Mesothelial cell of epicardium (in vitro differentiated cells): ENCODE measurements around the gene RANBP1. TPM values are rescaled to one million over a fixed set of nuclear protein-coding genes. Genes with fewer than 3 reads are reported as not detected.

Source experiments
- DNase-seq, 2 experiments: peaks; one replicate each; pipeline ENCODE4 v3.0.0; 2021; ENCODE audit warnings: low spot score in 2 of 2; ENCODE audit not compliant: unreplicated experiment in 2 of 2
- H3K27ac Mint-ChIP-seq: 2 replicates; pipeline ENCODE4 v1.8.0; 2021; ENCODE audit warnings: mixed read lengths
- H3K27me3 Mint-ChIP-seq: 2 replicates; pipeline ENCODE4 v1.8.0; 2021; ENCODE audit warnings: low read depth, mixed read lengths
- H3K36me3 Mint-ChIP-seq: 2 replicates; pipeline ENCODE4 v1.8.0; 2021; ENCODE audit warnings: mixed read lengths
- H3K4me1 Mint-ChIP-seq: 2 replicates; pipeline ENCODE4 v1.8.0; 2021; ENCODE audit warnings: mixed read lengths
- H3K4me3 Mint-ChIP-seq: 2 replicates; pipeline ENCODE4 v1.8.0; 2021; ENCODE audit warnings: mild to moderate bottlenecking, moderate library complexity, mixed read lengths
- H3K9me3 Mint-ChIP-seq: 2 replicates; pipeline ENCODE4 v1.8.0; 2021; ENCODE audit warnings: mixed read lengths
- total RNA-seq: library from RNA; stranded (reverse); gene quantifications from 3 replicates; pipeline ENCODE4 v1.2.1, GENCODE V29; 2021
- TF ChIP-seq, protein P1 (sequence below): fragments of 200-600 bp; sonication (generic); IDR thresholded peaks from one replicate; pipeline ENCODE4 v1.5.0; 2021; ENCODE audit warnings: antibody characterized with exemption; ENCODE audit not compliant: unreplicated experiment

The RANBP1 gene
- total RNA-seq, 1 donor from 2014 or later: 154 TPM

DNA sequence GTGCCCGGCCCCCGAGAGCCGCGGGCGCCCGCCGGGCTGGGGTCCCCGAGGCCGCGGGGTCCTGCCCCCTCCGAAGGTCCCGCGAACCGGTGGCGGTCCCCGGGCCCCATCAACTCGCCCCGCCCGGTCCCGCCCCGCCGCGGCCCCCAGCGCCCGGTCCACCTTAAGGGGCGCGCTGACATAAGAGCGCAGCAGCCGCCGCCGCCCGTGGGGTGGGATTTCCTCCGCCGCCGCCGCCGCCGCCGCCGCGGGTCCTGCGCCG, 15.6 kb downstream of the RANBP1 start, which contains the start of gene ZDHHC8:
Gene ZDHHC8, plus strand, starts transcription at position 208 of the 262 bp plus-strand sequence. CDS start 144 bp downstream, outside the sequence.
- TF ChIP-seq, protein P1, sequence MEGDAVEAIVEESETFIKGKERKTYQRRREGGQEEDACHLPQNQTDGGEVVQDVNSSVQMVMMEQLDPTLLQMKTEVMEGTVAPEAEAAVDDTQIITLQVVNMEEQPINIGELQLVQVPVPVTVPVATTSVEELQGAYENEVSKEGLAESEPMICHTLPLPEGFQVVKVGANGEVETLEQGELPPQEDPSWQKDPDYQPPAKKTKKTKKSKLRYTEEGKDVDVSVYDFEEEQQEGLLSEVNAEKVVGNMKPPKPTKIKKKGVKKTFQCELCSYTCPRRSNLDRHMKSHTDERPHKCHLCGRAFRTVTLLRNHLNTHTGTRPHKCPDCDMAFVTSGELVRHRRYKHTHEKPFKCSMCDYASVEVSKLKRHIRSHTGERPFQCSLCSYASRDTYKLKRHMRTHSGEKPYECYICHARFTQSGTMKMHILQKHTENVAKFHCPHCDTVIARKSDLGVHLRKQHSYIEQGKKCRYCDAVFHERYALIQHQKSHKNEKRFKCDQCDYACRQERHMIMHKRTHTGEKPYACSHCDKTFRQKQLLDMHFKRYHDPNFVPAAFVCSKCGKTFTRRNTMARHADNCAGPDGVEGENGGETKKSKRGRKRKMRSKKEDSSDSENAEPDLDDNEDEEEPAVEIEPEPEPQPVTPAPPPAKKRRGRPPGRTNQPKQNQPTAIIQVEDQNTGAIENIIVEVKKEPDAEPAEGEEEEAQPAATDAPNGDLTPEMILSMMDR: no peak
- Mint-ChIP-seq H3K27me3 (no peaks in the 10 kb centered on the region), H3K4me3 (peak within 1 kb of the TSS; percentile 67), H3K36me3 (peaks cover 3% of the 10 kb centered on the region), H3K27ac (no peak within 1 kb of the TSS), H3K9me3 (no peaks in the 10 kb centered on the region), H3K4me1 (peaks cover 13% of the 10 kb centered on the region)
- DNase-seq: no peak

DNA sequence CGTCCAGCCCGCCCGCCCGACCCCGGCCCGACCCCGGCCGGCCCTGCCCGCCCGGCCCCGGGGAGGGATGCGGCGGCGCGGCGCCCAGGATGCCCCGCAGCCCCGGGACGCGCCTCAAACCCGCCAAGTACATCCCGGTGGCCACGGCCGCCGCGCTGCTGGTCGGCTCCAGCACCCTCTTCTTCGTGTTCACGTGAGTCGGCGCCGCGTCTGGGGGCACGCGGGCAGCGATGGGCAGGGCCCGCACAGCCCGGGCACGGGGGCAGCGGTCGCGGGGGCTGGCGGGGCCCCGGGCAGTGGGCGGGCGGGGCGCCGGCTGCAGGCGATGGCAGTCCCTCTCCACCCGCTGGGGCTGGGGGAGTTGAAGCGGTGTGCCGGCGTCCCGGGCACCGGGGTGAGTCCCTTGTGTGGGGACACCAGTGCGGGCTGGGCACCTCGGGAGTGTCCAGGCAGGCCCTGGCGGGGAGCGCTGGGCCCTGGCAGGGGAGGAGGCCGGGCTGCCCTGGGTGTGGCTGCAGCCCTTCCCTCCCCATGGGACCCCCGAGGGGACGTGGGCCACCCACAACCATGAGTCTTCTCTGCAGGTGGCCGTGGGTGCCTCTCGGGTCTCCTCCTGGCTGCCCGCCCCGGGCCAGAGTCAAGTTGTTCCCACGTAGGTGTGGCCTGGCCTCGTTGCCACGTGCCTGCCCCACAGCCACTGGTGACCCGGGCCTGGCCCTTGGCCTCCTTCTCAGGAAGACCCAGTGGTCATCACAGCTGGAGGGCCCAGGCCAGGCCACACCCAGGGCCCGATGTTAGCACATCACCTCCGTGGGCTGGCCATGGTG, 16.2 kb downstream of the RANBP1 start:
- H3K36me3 Mint-ChIP-seq: peaks cover 3% of the 10 kb centered on the region
- peaks cover 13% of the 10 kb centered on the region for H3K4me1 Mint-ChIP-seq
- peak overlapping the region; percentile 67 for H3K4me3 Mint-ChIP-seq
- no peak for DNase-seq
- TF ChIP-seq, protein P1: no peak
- no peaks in the 10 kb centered on the region for H3K27me3 Mint-ChIP-seq
- no peaks in the 10 kb centered on the region for H3K9me3 Mint-ChIP-seq
- no peak overlapping the region for H3K27ac Mint-ChIP-seq

DNA sequence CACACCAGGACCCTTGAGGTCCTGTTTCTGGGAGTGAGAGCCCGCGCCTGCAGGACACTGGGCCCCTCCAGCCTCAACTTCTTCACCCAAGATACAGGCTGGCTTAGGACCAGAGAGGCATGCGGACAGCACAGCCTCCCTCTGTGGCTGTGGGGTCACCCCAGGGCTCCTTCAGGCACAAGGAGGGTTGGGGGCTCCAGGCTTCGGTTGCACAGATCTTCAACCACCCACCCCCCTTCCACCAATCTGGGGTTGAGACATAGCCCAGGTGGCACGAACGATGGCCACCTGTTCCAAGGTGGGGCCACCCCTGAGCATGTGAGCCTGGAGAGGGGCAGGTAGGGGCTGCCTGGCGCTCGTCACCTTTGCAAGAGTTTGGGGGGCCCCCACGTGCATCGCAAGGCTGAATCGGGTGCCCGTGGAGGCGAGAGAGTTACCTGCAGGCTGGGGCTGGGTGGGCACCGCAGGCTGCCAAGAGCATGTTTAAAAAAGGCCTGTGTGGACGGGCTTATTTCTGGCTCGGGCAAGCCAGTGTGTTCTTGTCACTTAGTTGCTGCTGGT, 16.9 kb downstream of the RANBP1 start:
- Mint-ChIP-seq H3K36me3 (no peaks in the 10 kb centered on the region), H3K4me1 (peaks cover 16% of the 10 kb centered on the region), H3K27ac (no peak overlapping the region), H3K9me3 (no peaks in the 10 kb centered on the region), H3K4me3 (peak overlapping the region; percentile 67), H3K27me3 (no peaks in the 10 kb centered on the region)
- TF ChIP-seq, protein P1: no peak
- DNase-seq: no peak

DNA sequence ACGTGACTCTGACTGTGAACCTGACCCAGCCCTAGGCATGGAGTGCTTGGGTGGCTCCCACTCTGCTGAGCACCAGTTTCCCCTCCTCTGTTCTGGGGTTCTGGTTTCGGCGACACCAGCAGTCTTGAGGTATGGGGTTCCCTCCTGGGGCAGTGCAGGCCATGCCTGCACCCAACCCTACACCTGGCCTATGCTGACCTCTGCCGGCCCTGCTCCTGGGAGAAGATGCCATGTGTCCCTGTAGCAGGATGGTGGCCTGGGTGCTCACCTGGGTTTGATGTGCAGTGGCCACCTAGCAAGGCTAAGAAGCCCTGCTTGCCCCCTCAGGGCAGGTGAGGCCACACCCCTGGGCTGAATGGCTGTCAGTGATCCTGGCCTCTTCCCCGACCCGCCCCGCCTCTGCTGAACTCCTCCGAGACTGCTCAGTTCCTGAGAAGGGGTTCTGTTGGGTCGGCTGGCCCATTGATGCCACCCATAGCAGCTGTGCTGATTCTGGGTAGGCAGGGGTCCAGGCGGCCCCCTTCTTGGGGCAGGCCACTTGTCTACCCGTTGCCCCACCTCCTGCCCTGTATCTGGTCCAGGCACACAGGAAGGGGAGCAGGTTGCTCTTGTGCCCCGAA, 18.1 kb downstream of the RANBP1 start:
- Mint-ChIP-seq H3K4me3 (peak overlapping the region; percentile 67), H3K27me3 (no peaks in the 10 kb centered on the region), H3K4me1 (peaks cover 16% of the 10 kb centered on the region), H3K27ac (no peak overlapping the region), H3K36me3 (no peaks in the 10 kb centered on the region), H3K9me3 (no peaks in the 10 kb centered on the region)
- TF ChIP-seq, protein P1: no peak
- no peak for DNase-seq

DNA sequence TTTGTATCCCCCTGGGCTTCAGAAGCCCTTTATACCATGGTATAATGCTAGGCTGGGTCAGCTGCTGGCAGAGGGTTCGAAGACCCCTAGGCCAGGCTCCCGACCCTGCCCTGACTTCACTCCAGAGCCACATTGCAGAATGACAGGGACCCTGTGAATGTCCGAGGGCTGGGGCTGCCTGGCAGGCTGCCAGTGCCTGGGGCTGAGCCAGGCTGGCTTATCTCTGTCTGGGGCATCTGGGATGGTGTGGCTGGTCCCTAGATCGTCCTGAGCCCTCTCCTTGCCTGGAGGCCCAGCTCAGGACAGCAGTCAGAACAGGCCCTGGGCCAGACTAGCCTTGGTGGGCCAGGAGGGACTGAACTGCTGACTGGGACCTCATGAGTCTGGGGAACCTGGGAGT, 19.4 kb downstream of the RANBP1 start:
- Mint-ChIP-seq H3K4me1 (peaks cover 16% of the 10 kb centered on the region), H3K27ac (no peak overlapping the region), H3K4me3 (no peak overlapping the region), H3K27me3 (no peaks in the 10 kb centered on the region), H3K36me3 (no peaks in the 10 kb centered on the region), H3K9me3 (no peaks in the 10 kb centered on the region)
- TF ChIP-seq, protein P1: no peak
- DNase-seq: no peak
